ENCODE measurements around the gene ANKRD6.

DNA sequence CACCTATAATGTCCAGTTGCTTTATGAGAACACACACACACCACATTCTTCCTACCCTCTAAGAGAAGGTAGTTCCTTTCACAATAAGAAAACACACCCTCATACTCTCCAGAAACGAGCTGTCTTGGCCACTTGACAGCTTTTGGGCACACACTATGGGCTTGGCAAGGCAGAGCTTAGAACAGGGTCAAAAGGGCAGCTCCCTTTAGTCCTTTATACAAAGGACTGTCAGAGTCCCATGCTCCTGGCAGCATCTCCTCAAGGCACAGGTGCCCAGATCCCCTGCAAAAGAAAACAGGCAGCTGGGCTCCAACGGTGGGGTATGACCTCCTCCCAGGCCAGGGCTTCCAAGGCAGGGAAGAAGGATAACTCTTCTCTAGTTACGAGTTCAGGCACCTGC, 210.5 kb downstream of the ANKRD6 start:
- TF ChIP-seq GATA3 (IDR thresholded peaks at IDR 0.05; ENCODE audit: low read depth, low read length) = no peak
- no peak for TF ChIP-seq GATA2 (IDR thresholded peaks at IDR 0.05; ENCODE audit: low read depth, low read length)

Data from SH-SY5Y (cell line).